Measurements from ENCODE around the gene COX4I1. TPM values are rescaled to one million over a fixed set of nuclear protein-coding genes. Genes with fewer than 3 reads are reported as not detected.
A peak's percentile ranks its signal among the peaks of the same experiment; 100 is the strongest.

COX4I1 gene
- polyA plus RNA-seq, 6 donors from 2014 or later = 943 to 1,321 (median 1,168) TPM

GRCh38 chr16:85856585-85856984, 57.1 kb downstream of the COX4I1 start:
- Mint-ChIP-seq H3K4me1 (peaks cover 40 to 58% (median 52%) of the 10 kb centered on the region in 3 donors), H3K9me3 (no peaks in the 10 kb centered on the region), H3K27me3 (peaks cover 0 to 8% (median 0%) of the 10 kb centered on the region in 3 donors), H3K4me3 (no peak overlapping the region), H3K27ac (no peak overlapping the region), H3K36me3 (no peaks in the 10 kb centered on the region)
- ATAC-seq (ENCODE audit: low read depth in 2 of 2) (peak in 1 of 2 donors; percentile 34), DNase-seq (no peak)

Other genes starting within 250 kb of the COX4I1 start
- gene GSE1, start 186.4 kb upstream of the COX4I1 start, polyA plus RNA-seq (ENCODE audit: low read depth in 6 of 6) = 1 to 10 TPM in 5 of 6 donors, under 1 TPM in 1; 1.00 to 8.3 (median 3.9) TPM
- gene GINS2, start 110.7 kb upstream of the COX4I1 start, polyA plus RNA-seq (ENCODE audit: low read depth in 6 of 6) = 1 to 10 TPM in 4 of 6 donors, under 1 TPM in 1, not detected in 1; 0.54 to 2.0 (median 1.3) TPM
- 100 to 1,000 TPM; 106 to 243 (median 143) TPM for gene C16orf74, start 48.6 kb upstream of the COX4I1 start, polyA plus RNA-seq (ENCODE audit: low read depth in 6 of 6)
- 10 to 100 TPM; 18.8 to 27.7 (median 21.5) TPM for gene EMC8, start 151 bp upstream of the COX4I1 start, polyA plus RNA-seq (ENCODE audit: low read depth in 6 of 6)
- 100 to 1,000 TPM; 646 to 909 (median 752) TPM for gene IRF8, start 99.5 kb downstream of the COX4I1 start, polyA plus RNA-seq (ENCODE audit: low read depth in 6 of 6)